ENCODE data around the gene GRXCR1.

DNA sequence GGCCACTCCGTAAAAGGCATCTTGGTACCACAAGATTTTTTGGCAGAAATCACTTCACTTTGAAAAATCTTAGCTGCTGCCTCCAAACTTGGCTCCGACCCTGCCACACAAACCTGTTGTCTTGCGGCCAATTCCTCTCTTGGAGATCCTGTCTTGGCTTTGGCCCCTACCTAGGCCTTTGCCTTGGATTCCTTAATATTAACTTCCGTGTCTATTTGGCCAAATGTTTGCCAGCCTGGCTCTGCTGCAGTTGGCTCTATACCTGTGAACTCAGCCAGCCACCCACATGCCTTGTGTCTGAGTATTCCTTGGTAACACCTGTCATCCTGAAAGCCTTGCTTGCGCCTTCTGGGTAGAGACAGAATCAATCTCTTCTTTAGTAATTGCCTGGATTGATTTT, 12.5 kb downstream of the GRXCR1 start:
- TF ChIP-seq, protein P1, sequence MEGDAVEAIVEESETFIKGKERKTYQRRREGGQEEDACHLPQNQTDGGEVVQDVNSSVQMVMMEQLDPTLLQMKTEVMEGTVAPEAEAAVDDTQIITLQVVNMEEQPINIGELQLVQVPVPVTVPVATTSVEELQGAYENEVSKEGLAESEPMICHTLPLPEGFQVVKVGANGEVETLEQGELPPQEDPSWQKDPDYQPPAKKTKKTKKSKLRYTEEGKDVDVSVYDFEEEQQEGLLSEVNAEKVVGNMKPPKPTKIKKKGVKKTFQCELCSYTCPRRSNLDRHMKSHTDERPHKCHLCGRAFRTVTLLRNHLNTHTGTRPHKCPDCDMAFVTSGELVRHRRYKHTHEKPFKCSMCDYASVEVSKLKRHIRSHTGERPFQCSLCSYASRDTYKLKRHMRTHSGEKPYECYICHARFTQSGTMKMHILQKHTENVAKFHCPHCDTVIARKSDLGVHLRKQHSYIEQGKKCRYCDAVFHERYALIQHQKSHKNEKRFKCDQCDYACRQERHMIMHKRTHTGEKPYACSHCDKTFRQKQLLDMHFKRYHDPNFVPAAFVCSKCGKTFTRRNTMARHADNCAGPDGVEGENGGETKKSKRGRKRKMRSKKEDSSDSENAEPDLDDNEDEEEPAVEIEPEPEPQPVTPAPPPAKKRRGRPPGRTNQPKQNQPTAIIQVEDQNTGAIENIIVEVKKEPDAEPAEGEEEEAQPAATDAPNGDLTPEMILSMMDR (conservative IDR thresholded peaks at IDR 0.05; ENCODE audit: low read length) = no peak
- TF ChIP-seq EZH2phosphoT487 (IDR thresholded peaks at IDR 0.05; ENCODE audit: borderline replicate concordance) = no peak

All from Loucy (cell line).